ENCODE data around the gene NT5DC1.
"Not testable (repeated sequence)": the region's sequence is repeated elsewhere in the genome, so short reads cannot be mapped to it uniquely, and the experiment has no call there.

Gene NT5DC1

GRCh38 chr6:116280161-116280932 lies 179.7 kb downstream of the NT5DC1 start:
- no peak for DNase-seq

GRCh38 chr6:116280933-116281316 lies 180.3 kb downstream of the NT5DC1 start:
- DNase-seq: no peak

GRCh38 chr6:116282698-116283097 lies 182.0 kb downstream of the NT5DC1 start:
- DNase-seq: no peak

DNA sequence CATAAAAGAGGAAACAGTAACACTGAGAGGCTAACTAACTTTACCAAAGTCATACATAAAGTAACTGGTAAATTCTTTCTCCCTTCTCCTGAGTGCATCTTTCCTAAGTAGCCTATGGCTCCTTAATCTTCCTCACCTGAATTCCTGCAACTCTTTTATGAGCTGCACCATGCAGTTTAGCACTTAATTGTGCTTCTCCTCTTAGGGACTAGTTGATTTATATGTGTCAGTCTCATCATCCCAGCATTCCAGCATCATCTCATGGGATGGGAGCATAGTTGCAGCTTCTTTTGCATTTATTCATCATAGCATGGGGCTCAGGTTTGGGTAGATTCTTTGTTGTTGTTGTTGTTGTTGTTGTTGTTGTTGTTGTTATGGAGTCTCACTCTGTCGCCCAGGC lies 182.5 kb downstream of the NT5DC1 start:
- DNase-seq: no peak

DNA sequence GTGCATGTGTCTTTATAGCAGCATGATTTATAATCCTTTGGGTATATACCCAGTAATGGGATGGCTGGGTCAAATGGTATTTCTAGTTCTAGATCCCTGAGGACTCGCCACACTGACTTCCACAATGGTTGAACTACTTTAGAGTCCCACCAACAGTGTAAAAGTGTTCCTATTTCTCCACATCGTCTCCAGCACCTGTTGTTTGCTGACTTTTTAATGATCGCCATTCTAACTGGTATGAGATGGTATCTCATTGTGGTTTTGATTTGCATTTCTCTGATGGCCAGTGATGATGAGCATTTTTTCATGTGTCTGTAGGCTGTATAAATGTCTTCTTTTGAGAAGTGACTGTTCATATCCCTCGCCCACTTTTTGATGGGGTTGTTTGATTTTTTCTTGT lies 184.3 kb downstream of the NT5DC1 start:
- not testable (repeated sequence) for DNase-seq

GRCh38 chr6:116286773-116287358 lies 186.2 kb downstream of the NT5DC1 start:
- DNase-seq: no peak

GRCh38 chr6:116287689-116288282 lies 187.1 kb downstream of the NT5DC1 start:
- DNase-seq: no peak

GRCh38 chr6:116289876-116290275 lies 189.2 kb downstream of the NT5DC1 start:
- DNase-seq: no peak

DNA sequence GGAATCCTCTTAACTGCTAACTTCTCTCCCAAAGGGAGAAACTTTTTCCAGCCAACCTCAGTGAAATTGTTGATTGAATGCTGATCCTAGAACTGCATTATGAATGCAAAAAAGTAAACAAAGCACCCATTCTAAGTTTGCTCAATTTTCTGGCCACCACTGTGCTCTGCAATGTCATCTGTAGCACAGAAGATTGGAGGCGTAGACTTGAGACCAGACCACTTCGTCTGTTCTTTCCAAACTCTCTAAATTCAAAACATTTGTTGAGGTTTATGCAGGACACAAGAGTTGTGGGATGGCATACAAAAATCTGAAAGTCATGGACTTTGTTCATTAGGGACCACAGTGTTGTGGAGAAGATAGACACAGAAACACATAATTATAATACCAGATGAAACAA lies 190.1 kb downstream of the NT5DC1 start:
- no peak for DNase-seq

DNA sequence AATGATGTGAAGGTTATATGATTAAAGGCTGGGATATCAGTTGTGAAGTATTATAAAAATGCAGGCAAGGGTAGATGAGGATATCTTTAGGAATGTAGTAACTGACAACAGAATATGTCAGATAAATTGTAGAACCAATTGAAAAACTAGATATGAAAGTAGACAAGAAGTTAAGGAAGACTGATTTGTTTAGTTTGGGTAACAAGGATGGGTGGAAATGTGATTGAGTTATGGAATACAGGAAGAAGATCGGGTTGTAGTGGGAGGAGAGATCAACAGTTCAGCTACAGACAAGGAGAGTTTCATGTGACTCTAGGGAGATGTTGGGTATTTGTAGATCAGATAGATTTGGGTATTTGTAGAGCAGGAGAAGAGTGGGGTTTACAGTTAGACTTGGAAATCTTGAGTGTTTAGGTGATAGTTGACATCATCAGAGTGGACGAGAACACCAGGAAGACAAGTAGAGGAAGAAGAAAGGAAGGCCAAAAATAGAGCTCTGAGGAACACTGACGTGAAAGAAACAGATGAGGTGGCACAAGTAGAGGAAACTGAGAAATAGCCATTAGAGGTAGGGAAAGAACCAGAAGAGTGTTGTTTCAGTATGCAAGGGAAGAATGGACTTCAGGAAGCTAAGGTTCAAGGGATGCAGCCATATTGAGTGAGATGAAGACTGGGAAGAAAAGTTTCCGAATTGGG lies 191.2 kb downstream of the NT5DC1 start:
- DNase-seq: no peak

- DNase-seq: no peak
Observed at GRCh38 chr6:116292553-116292952, 191.9 kb downstream of the NT5DC1 start.

DNA sequence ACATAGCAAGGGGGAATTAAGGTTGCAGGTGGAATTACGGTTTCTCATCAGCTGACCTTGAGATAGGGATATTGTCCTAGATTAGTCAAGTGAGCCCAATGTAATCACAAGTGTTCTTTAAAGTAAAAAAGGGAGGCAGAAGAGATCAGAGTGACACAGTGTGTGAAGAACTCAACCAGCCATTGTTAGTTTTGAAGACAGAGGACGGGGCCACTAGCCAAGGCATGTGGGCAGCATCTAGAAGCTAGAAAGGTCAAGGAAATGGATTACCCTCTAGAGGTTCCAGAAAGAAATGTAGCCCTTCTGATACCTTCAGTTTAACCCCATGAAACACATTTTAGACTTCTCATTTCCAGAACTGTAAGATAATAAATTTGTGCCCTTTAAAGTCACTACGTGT lies 197.6 kb downstream of the NT5DC1 start:
- no peak for DNase-seq

GRCh38 chr6:116298973-116299372 lies 198.3 kb downstream of the NT5DC1 start:
- DNase-seq: no peak

All from right hindlimb (tissue), 1 donor.